Measurements from ENCODE around the gene PAN3.
"Not testable (repeated sequence)": the region's sequence is repeated elsewhere in the genome, so short reads cannot be mapped to it uniquely, and the experiment has no call there.

Gene PAN3

DNA sequence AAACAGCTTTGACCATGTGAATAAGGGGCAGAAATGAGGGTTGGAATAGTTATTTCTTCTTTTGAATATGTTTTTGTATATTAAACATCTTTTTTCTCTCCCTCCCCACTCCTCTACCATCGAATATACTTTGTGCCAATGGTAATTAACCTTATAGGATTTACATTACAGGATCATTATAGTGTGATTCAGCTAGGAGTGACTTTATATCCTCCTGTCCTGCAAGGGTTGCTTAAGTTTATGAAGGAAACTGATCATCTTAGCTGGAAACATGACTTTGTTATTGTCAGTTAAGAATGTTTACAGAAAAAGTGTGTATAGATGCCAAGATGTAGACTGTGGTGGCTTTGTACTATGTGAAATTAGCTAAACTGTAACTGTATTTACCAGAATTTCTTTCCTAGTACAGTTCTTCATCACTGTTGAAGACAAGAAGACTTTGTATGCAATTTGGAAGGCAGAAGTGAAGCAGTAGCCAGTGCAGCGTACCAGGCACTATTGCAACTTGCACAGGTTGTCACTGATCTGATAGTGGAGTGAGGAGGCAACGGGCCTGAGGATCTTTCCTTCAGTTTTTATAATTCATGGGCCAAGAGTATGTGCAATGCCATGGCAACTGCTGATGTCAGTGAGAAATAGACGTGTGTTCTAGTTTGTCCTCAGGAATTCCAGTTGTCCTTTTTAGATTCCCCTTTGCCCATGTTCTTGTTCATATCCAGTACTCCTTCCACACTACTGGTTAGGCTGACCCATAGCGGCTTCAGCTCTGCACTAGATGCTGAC, 8.2 kb upstream of the PAN3 start:
- no peak for DNase-seq
- intact Hi-C loops (cut with DNase I) = no loop called here

DNA sequence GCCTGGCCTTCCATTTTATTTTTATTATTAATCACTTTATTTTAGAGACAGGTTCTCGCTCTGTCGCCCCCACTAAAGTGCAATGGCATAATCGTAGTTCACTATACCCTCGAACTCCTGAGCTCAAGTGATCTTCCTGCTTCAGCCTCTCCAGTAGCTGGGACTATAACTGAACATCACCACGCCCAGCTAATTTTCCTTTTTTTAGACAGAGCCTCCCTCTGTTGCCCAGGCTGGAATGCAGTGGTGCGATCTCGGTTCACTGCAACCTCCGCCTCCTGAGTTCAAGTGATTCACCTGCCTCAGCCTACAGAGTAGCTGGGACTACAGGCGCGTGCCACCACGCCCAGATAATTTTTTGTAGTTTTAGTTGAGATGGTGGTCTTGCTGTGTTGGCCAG, 6.7 kb upstream of the PAN3 start:
- intact Hi-C loops (cut with DNase I) = no loop called here
- DNase-seq = peak in 1 of 10 donors; percentile 30

- DNase-seq = no peak
- intact Hi-C loops (cut with DNase I) = no loop called here
These were observed 1.4 kb upstream of the PAN3 start for GRCh38 chr13:28136916-28137315.

GRCh38 chr13:28137596-28137995, 749 bp upstream of the PAN3 start:
- DNase-seq = no peak
- intact Hi-C loops (cut with DNase I) = no loop called here

- intact Hi-C loops (cut with DNase I) = no loop called here
These were observed 568 bp downstream of the PAN3 start for GRCh38 chr13:28138756-28139470.

GRCh38 chr13:28140433-28141125, 2.2 kb downstream of the PAN3 start:
- no peak for DNase-seq
- intact Hi-C loops (cut with DNase I) = no loop called here

More at GRCh38 chr13:28138756-28139470, 568 bp downstream of the PAN3 start:
- DNase-seq = peak; percentile 33 to 93 (median 62)

GRCh38 chr13:28141542-28141941, 3.2 kb downstream of the PAN3 start:
- intact Hi-C loops (cut with DNase I); DNase-seq: not testable (repeated sequence)

DNA sequence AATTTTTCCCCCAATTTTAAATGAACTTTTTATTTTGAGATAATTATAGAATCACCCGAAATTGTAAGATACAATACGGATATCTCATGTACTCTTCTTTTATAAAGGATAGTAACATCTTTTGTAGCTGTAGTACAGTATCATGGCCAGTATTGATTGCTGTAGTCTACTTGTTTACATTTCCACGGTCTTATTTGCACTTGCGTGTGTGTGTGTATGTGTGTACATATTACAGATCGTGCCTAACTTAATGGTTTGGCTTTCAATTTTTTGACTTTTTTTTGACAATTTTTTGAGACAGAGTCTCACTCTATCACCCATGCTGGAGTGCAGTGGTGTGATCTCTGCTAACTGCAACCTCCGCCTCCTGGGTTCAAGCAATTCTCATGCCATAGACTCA, 6.7 kb downstream of the PAN3 start:
- intact Hi-C loops (cut with DNase I) = no loop called here
- DNase-seq = no peak

- intact Hi-C loops (cut with DNase I) = no loop called here
- no peak for DNase-seq
These were observed 9.2 kb downstream of the PAN3 start for GRCh38 chr13:28147495-28147894.

GRCh38 chr13:28159057-28159456, 20.7 kb downstream of the PAN3 start:
- no peak for DNase-seq
- intact Hi-C loops (cut with DNase I) = no loop called here

DNA sequence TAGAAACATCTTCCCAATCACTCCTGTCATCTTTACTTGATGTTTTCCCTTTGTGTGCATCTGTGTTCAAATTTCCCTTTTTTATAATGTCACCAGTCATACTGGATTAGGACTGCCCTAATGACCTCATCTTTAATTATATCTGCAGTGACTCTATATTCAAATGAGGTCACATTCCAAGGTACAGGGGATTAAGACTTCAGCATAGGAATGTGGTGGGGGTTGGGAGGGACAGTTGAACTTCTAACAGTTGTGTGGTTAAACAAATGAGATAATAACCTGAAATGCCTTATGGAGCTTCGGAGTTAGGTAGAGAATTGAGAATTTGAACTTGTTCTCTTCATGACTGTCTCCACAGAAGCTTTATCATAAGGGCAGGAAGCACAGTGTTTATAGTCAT, 23.0 kb downstream of the PAN3 start:
- no peak for DNase-seq
- intact Hi-C loops (cut with DNase I) = no loop called here

- intact Hi-C loops (cut with DNase I) = no loop called here
- no peak for DNase-seq
These were observed 25.2 kb downstream of the PAN3 start for GRCh38 chr13:28163587-28163986.

GRCh38 chr13:28166257-28166656, 27.9 kb downstream of the PAN3 start:
- intact Hi-C loops (cut with DNase I) = no loop called here
- DNase-seq = no peak

DNA sequence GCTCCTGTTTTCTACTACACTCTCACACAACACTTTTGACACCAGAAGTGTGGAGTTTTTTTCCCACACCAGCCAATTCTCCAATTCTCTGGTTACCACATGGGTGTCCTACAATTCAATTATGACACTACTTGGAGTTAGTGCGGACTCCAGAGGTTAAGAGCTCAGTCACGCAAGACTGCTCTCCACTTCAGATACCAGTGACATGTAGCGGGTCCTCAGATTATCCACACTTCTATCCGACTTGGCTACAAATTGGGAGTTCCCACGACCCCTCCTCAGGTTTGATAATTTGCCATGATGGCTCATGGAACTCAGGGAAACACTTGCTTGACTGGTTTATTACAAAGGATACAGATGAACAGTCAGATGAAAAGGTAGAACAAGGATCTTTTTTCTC, 32.9 kb downstream of the PAN3 start:
- no peak for DNase-seq
- intact Hi-C loops (cut with DNase I) = no loop called here

DNA sequence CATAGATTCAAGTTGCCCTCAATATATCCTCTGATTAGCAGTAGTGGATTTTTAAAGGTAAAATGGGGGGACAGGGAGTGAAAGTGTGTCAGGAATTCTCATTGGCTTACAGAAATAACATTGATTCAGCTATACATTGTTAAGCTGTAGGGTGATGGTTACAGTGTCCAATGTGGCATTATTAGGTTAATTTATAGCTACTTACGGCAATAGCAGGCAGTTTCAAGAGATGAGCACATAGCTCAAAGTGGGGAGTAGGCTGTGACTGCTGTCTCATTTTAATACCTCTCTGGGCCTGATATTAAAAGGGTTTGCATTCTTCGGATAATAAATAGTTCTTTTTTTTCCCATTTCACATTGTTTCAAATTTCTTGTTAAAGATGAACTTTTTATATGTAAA, 34.6 kb downstream of the PAN3 start:
- no peak for DNase-seq
- intact Hi-C loops (cut with DNase I) = no loop called here

DNA sequence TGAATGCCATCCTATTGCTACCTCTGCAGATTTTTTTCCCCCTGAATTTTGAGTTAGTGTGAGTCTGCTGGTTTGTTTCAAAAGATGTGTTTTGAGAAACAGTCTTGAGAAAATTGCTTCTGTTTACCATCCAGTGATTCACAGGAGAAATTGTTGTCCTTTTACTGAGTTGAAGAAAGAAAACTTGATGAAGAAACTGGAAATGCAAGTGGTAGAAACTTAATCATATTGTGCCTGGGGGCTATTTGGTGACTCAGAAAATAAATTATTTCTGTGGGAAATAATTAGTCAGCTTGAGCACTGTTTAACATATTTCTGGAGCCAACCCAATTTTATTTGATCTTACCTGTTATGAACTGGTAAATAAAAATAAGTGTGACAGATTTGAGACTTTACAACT, 35.4 kb downstream of the PAN3 start:
- intact Hi-C loops (cut with DNase I) = no loop called here
- DNase-seq = no peak

DNA sequence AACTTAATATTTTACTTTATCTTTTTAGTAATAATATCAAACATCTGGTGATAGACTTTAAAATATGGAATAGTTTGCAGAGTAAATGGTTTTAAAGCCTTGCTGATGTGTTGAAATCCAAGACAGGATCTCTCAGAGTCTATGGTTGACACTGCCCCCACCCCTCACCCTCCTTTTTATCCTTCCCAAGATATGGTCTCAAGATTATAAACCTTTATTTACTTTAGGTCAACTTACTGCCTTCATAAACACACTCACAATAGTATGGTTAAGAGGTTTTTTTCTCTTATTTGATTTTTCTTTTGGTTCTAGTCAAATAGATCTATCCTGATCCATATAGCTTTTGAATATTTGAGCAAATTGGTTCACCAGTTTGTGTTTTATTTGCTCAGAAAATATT, 39.0 kb downstream of the PAN3 start:
- intact Hi-C loops (cut with DNase I) = no loop called here
- no peak for DNase-seq

DNA sequence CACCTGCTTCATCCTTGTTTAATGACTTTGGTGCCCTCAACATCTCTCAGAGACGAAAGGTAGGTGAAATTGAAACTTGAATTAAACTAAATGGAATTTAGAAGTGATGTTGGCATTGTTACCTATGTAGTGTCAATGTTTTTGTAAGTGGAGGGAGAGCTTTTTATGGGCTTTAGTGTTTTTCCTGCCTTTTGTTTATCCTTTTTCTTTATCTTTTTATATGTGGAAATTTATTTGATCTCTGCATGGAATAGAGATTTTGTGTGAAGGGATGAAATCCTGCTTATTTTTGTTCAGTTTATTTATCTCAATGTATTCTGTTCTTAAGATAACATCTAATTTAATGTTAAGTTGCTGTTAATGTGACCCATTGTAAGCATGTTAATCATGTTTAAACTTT, 39.5 kb downstream of the PAN3 start:
- DNase-seq = no peak
- intact Hi-C loops (cut with DNase I) = no loop called here

DNA sequence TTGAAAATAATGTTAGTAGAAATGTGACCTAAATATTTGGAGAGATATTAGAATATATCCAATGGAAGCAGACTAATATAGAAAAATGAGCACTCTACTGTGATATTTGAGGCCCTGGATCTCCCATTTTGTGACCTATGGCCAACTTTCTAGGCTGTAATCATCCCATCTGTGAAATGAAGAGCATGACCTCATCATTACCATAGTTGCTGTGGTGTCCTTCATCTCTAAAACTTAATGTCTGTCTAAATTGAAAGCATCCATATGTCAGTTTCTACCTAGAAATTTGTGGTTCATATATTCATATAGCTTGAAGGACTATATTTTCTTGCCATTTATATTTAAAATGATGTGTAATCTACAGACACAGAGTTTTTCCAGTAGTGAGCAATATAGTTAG, 41.6 kb downstream of the PAN3 start:
- no peak for DNase-seq
- intact Hi-C loops (cut with DNase I) = no loop called here

GRCh38 chr13:28181413-28181812, 43.1 kb downstream of the PAN3 start:
- no peak for DNase-seq
- intact Hi-C loops (cut with DNase I) = no loop called here

- DNase-seq = no peak
- intact Hi-C loops (cut with DNase I) = no loop called here
These were observed 46.9 kb downstream of the PAN3 start for GRCh38 chr13:28185256-28185655.

DNA sequence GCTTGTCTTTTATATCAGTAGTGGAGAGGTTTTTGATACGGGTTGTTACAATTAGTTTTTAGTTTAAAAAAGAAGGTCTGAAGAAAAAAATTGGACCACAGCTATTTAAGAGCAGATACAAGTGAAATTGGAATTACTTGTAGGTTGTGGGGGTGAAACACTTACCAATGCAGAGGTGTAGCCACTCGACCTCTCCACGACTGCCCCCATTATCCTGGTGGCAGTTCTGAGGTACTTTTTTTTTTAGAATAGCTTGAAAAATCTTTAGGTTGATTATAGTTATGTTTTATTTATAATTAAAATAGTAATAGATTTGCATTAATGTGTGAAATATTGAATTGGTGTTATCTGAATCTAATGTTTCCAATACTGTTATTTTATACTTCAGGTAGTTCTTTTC, 60.7 kb downstream of the PAN3 start:
- intact Hi-C loops (cut with DNase I) = no loop called here
- no peak for DNase-seq
